Adrenal gland (tissue), 12 donors: Measurements from ENCODE around the gene RSAD1. TPM values are rescaled to one million over a fixed set of nuclear protein-coding genes. Genes with fewer than 3 reads are reported as not detected.
"Not testable (repeated sequence)": the region's sequence is repeated elsewhere in the genome, so short reads cannot be mapped to it uniquely, and the experiment has no call there.

Source experiments
- DNase-seq, 7 donors: peaks; one replicate each; pipeline ENCODE4 v3.0.0-alpha.2; 2019 to 2020
- H3K27ac ChIP-seq, 5 donors: fragments of 200-600 bp; sonication (generic) in 4 of 5; 1 replicate in 3 of 5; 2 replicates in 2 of 5; pipeline versions ENCODE4 v1.5.1 to v1.8.0; 2016 to 2020; ENCODE audit warnings: mild to moderate bottlenecking in 1 of 5
- H3K27me3 ChIP-seq: fragments of 200-600 bp; 2 replicates; pipeline ENCODE4 v1.8.0; 2021
- H3K36me3 ChIP-seq, 2 donors: fragments of 200-600 bp; replicated peaks in 1 of 2; 1 replicate in 1 of 2; 2 replicates in 1 of 2; pipeline versions ENCODE4 v1.5.1 to v1.8.0; 2018 to 2022
- H3K4me1 ChIP-seq, 2 donors: fragments of 200-600 bp; replicated peaks in 1 of 2; 1 replicate in 1 of 2; 2 replicates in 1 of 2; pipeline versions ENCODE4 v1.5.1 to v1.8.0; 2018 to 2021
- H3K4me3 ChIP-seq, 4 donors: fragments of 200-600 bp; sonication (generic) in 3 of 4; one replicate each; pipeline ENCODE4 v1.5.1; 2016 to 2018
- H3K9me3 ChIP-seq, 3 donors: fragments of 200-600 bp; sonication (generic) in 1 of 3; replicated peaks in 1 of 3; 1 replicate in 2 of 3; 2 replicates in 1 of 3; pipeline versions ENCODE4 v1.5.1 to v1.8.0; 2016 to 2021
- CTCF ChIP-seq, 6 experiments: fragments of 450-650 bp in 4 of 6; fragments of 200-600 bp in 2 of 6; sonication (generic) in 1 of 6; IDR thresholded peaks; 1 replicate in 5 of 6; 2 replicates in 1 of 6; pipeline versions ENCODE4 v1.5.1 to v1.8.0; 2016 to 2021; ENCODE audit warnings: antibody characterized with exemption in 6 of 6, mild to moderate bottlenecking in 2 of 6, moderate library complexity in 1 of 6
- POLR2A ChIP-seq, 2 donors: fragments of 450-650 bp; IDR thresholded peaks; one replicate each; pipeline ENCODE4 v1.6.1; 2017; ENCODE audit warnings: antibody characterized with exemption in 2 of 2, mild to moderate bottlenecking in 2 of 2, moderate library complexity in 1 of 2
- WGBS, 4 donors: extraction: QIAGEN DNeasy Blood & Tissue Kit in 2 of 4; methylation state at CpG; one replicate each; pipeline versions ENCODE4 v1.1.5 to v1.1.7; 2013 to 2017; 5-methylcytosine and 5-hydroxymethylcytosine counted together
- intact Hi-C, 2 donors: fragments of 100-400 bp; cut with DNase I; formaldehyde crosslinking; loops; one replicate each; pipeline versions ENCODE4 v1.14.1 to v1.15.0; 2022 to 2023
- polyA plus RNA-seq, 3 donors: library from polyadenylated mRNA; stranded (reverse); fragments of 200-250 nt in 2 of 3; fragments of 350-450 nt in 1 of 3; fragmentation: Illumina TruSeq in 1 of 3; extraction: RNeasy Lipid Tissue Mini Kit (QIAGEN cat#74804) in 1 of 3; gene quantifications; one replicate each; pipeline ENCODE4 v1.2.3, GENCODE V29; 2013 to 2014
- total RNA-seq, 9 donors: library from RNA; depleted of rRNA in 4 of 9; stranded (reverse); fragments of >200 nt in 4 of 9; fragments of 120-200 nt in 1 of 9; fragmentation: NEBNext Ultra II Directional in 1 of 9; extraction: Animal tissue kit (Norgen Biotek cat#: 25700) in 1 of 9; gene quantifications; one replicate each; pipeline versions ENCODE4 v1.1.0 to v1.2.4, GENCODE V29; 2013 to 2023
- donor health status: healthy with polysubstance abuse.
- donor health status: Bipolar disorder and iron deficiency.
- donor health status: DM: yes; HTN: yes; CAD: no.
- donor health status: DM: no; HTN: no; CAD: no.
- donor health status: DM: no; HTN: no; CAD: no.
- donor health status: DM: yes; HTN: yes; CAD: no.

The RSAD1 gene
- total and polyA plus RNA-seq, 12 donors, result 28.4 to 77.3 (median 51.8) TPM

- Histone ChIP-seq H3K36me3 (peaks cover 0 to 24% of the 10 kb centered on the region in 2 donors), H3K4me3 (no peak overlapping the region), H3K27ac (no peak overlapping the region), H3K9me3 (no peaks in the 10 kb centered on the region), H3K27me3 (no peaks in the 10 kb centered on the region), H3K4me1 (peaks cover 13 to 17% of the 10 kb centered on the region in 2 donors)
- WGBS, 4 donors, result 72 to 77% (median 75%) methylated on average over 4 of the region's 4 CpGs
- intact Hi-C loops, result loop anchor here in 1 of 2 donors (5.0 kb wide), 1 partner anchor 108 kb away; no protein-coding TSS in a partner anchor
- TF ChIP-seq CTCF (IDR thresholded peaks at IDR 0.05), result no peak
- DNase-seq, result no peak
These were observed 3.3 kb upstream of the RSAD1 start for GRCh38 chr17:50475362-50475761.

GRCh38 chr17:50475775-50476544, 2.7 kb upstream of the RSAD1 start:
- intact Hi-C loops, result loop anchor here in 1 of 2 donors (5.0 kb wide), 1 partner anchor 109 kb away; no protein-coding TSS in a partner anchor
- not testable (repeated sequence) for H3K9me3 ChIP-seq, H3K4me3 ChIP-seq, H3K27me3 ChIP-seq, DNase-seq
- H3K27ac ChIP-seq, result peak overlapping the region in 1 of 5 donors; percentile 20
- H3K4me1 ChIP-seq, result peaks cover 12 to 17% of the 10 kb centered on the region in 2 donors
- peaks cover 0 to 24% of the 10 kb centered on the region in 2 donors for H3K36me3 ChIP-seq
- whole genome bisulfite sequencing, 4 donors, result 31 to 73% (median 40%) methylated on average over 5 to 28 of the region's 33 CpGs

- no peak overlapping the region for H3K27ac ChIP-seq
- no peaks in the 10 kb centered on the region for H3K9me3 ChIP-seq
- H3K4me1 ChIP-seq, result peaks cover 12 to 17% of the 10 kb centered on the region in 2 donors
- intact Hi-C loops, result loop anchor here in 1 of 2 donors (5.0 kb wide), 1 partner anchor 109 kb away; no protein-coding TSS in a partner anchor
- H3K4me3 ChIP-seq, result no peak overlapping the region
- 67 to 80% (median 70%) methylated on average over 18 of the region's 18 CpGs for WGBS, 4 donors
- no peaks in the 10 kb centered on the region for H3K27me3 ChIP-seq
- peaks cover 0 to 21% of the 10 kb centered on the region in 2 donors for H3K36me3 ChIP-seq
- TF ChIP-seq POLR2A (IDR thresholded peaks at IDR 0.05) (no peak), CTCF (IDR thresholded peaks at IDR 0.05) (no peak)
- peak in 3 of 7 donors; percentile 21 to 73 (median 45) for DNase-seq
These were observed 1.9 kb upstream of the RSAD1 start for GRCh38 chr17:50476545-50477315.

- Histone ChIP-seq H3K9me3 (no peaks in the 10 kb centered on the region), H3K4me3 (peak overlapping the region in 1 of 4 donors; percentile 70), H3K36me3 (peaks cover 0 to 19% of the 10 kb centered on the region in 2 donors), H3K27ac (peak overlapping the region; percentile 57 to 93 (median 90)), H3K4me1 (peaks cover 16 to 22% of the 10 kb centered on the region in 2 donors), H3K27me3 (no peaks in the 10 kb centered on the region)
- intact Hi-C loops, result loop anchor here in 1 of 2 donors (5.0 kb wide), 1 partner anchor 111 kb away; no protein-coding TSS in a partner anchor
- DNase-seq, result peak in 2 of 7 donors; percentile 27 to 31
- TF ChIP-seq POLR2A (IDR thresholded peaks at IDR 0.05), result no peak
- no peak for TF ChIP-seq CTCF (IDR thresholded peaks at IDR 0.05)
- WGBS, 4 donors, result 73 to 90% (median 84%) methylated on average over 7 of the region's 7 CpGs
These were observed 684 bp upstream of the RSAD1 start for GRCh38 chr17:50477976-50478375.
